Measurements from ENCODE around the gene DNAJA3.

Gene DNAJA3

GRCh38 chr16:4407543-4408322 is 17.9 kb upstream of the DNAJA3 start:
- H3K27ac Mint-ChIP-seq = no peak overlapping the region
- peaks cover 11% of the 10 kb centered on the region for H3K4me1 Mint-ChIP-seq (ENCODE audit: low read depth)
- no peaks in the 10 kb centered on the region for H3K27me3 Mint-ChIP-seq (ENCODE audit: low read depth)
- DNase-seq (ENCODE audit: low spot score) = no peak
- no peak overlapping the region for H3K4me3 Mint-ChIP-seq
- peaks cover 37% of the 10 kb centered on the region for H3K36me3 Mint-ChIP-seq (ENCODE audit: low read depth)
- H3K9me3 Mint-ChIP-seq = no peaks in the 10 kb centered on the region

DNA sequence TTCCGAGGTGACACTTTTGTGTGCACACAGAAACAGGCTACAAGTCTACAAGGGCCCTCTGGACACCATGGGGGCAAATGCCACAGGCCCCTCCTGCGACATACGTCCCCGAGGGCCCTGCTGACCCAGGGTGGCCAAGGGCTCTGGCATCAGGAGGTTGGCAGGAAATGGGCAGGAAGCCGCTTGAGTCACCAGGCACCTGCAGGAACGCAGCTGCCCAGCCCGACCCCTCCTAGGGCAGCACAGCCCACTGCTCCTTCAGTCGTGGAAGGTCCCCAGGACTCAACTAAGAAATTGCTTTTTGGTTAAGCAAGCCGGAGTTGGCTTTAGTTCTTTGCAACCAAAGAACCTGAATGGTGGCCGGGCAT is 17.4 kb upstream of the DNAJA3 start:
- Mint-ChIP-seq H3K9me3 (no peaks in the 10 kb centered on the region), H3K27me3 (ENCODE audit: low read depth) (no peaks in the 10 kb centered on the region), H3K36me3 (ENCODE audit: low read depth) (peaks cover 43% of the 10 kb centered on the region), H3K4me3 (no peak overlapping the region), H3K4me1 (ENCODE audit: low read depth) (peaks cover 15% of the 10 kb centered on the region), H3K27ac (no peak overlapping the region)
- DNase-seq (ENCODE audit: low spot score) = no peak

GRCh38 chr16:4409081-4409932 is 16.4 kb upstream of the DNAJA3 start:
- Mint-ChIP-seq H3K36me3 (ENCODE audit: low read depth) (peaks cover 46% of the 10 kb centered on the region), H3K4me3 (no peak overlapping the region), H3K27me3 (ENCODE audit: low read depth) (no peaks in the 10 kb centered on the region), H3K9me3 (no peaks in the 10 kb centered on the region), H3K4me1 (ENCODE audit: low read depth) (peaks cover 19% of the 10 kb centered on the region), H3K27ac (no peak overlapping the region)
- no peak for DNase-seq (ENCODE audit: low spot score)

DNA sequence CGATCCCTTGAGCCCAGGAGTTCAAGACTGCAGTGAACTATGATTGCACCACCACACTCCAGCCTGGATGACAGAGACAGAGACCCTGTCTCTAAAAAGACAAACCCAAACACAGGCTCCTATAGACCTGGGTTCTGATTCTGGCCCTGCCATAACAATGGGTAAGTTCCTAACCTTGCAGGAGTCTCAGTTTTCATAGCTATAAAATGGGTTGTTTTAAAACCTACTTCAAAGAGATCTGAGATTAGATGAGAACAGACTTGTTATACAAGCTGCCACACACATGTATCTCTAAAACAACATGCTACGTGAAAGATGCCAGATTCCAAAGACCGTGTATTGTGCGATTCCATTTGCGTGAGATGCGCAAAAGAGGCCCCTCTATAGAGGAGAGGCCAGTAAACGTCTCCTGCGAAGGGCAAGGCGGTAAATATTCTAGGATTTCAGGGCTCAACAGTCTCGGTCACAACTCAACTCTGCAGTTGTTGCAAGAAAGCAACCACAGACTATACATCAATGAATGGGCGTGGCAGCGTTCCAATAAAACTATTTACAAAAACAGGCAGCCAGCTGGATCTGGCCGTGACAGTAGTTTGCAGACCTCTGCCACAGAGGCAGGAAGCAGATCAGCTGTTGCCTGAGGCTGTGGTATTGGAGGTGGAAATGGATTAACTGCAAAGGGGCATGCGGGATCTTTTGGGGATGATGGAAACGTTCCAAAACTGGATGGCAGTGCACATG is 15.2 kb upstream of the DNAJA3 start:
- H3K4me3 Mint-ChIP-seq = no peak overlapping the region
- H3K27ac Mint-ChIP-seq = peak overlapping the region; percentile 41
- no peaks in the 10 kb centered on the region for H3K9me3 Mint-ChIP-seq
- DNase-seq (ENCODE audit: low spot score) = no peak
- no peaks in the 10 kb centered on the region for H3K27me3 Mint-ChIP-seq (ENCODE audit: low read depth)
- H3K4me1 Mint-ChIP-seq (ENCODE audit: low read depth) = peaks cover 28% of the 10 kb centered on the region
- H3K36me3 Mint-ChIP-seq (ENCODE audit: low read depth) = peaks cover 49% of the 10 kb centered on the region

GRCh38 chr16:4411684-4412083 is 14.0 kb upstream of the DNAJA3 start:
- Mint-ChIP-seq H3K27me3 (ENCODE audit: low read depth) (no peaks in the 10 kb centered on the region), H3K4me3 (no peak overlapping the region), H3K36me3 (ENCODE audit: low read depth) (peaks cover 44% of the 10 kb centered on the region), H3K9me3 (no peaks in the 10 kb centered on the region), H3K27ac (no peak overlapping the region), H3K4me1 (ENCODE audit: low read depth) (peaks cover 28% of the 10 kb centered on the region)
- no peak for DNase-seq (ENCODE audit: low spot score)

GRCh38 chr16:4412159-4412558 is 13.5 kb upstream of the DNAJA3 start:
- H3K4me1 Mint-ChIP-seq (ENCODE audit: low read depth) = peaks cover 32% of the 10 kb centered on the region
- no peak overlapping the region for H3K27ac Mint-ChIP-seq
- H3K4me3 Mint-ChIP-seq = peak overlapping the region; percentile 6
- DNase-seq (ENCODE audit: low spot score) = no peak
- no peaks in the 10 kb centered on the region for H3K9me3 Mint-ChIP-seq
- H3K27me3 Mint-ChIP-seq (ENCODE audit: low read depth) = no peaks in the 10 kb centered on the region
- peaks cover 41% of the 10 kb centered on the region for H3K36me3 Mint-ChIP-seq (ENCODE audit: low read depth)

DNA sequence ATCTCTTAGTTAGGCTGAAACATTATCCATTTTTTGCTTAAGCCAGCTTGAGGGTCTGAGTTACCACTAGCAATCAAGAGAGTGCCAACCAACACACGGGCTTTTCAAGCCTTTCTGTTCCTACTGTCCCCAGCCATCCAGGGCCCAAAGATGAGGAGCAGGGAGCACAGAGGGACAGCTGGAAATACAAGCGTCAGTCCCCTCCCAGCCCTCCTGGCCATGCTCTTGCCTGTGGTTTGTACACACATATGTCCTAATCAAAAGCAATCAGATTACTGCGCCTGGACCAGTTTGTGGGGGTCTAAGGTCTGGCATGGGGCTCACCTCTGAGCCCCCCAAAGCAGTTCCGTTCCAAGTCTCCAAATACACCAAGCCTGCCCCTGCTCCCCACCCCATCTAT is 12.8 kb upstream of the DNAJA3 start:
- Mint-ChIP-seq H3K27me3 (ENCODE audit: low read depth) (no peaks in the 10 kb centered on the region), H3K9me3 (no peaks in the 10 kb centered on the region), H3K27ac (no peak overlapping the region), H3K36me3 (ENCODE audit: low read depth) (peaks cover 41% of the 10 kb centered on the region), H3K4me1 (ENCODE audit: low read depth) (peaks cover 34% of the 10 kb centered on the region), H3K4me3 (no peak overlapping the region)
- DNase-seq (ENCODE audit: low spot score) = no peak

- Mint-ChIP-seq H3K27ac (peak overlapping the region; percentile 94), H3K4me1 (ENCODE audit: low read depth) (peaks cover 34% of the 10 kb centered on the region), H3K27me3 (ENCODE audit: low read depth) (no peaks in the 10 kb centered on the region), H3K4me3 (peak overlapping the region; percentile 87), H3K9me3 (no peaks in the 10 kb centered on the region), H3K36me3 (ENCODE audit: low read depth) (peaks cover 38% of the 10 kb centered on the region)
- peak; percentile 76 for DNase-seq (ENCODE audit: low spot score)
Observed at GRCh38 chr16:4414187-4414917, 11.3 kb upstream of the DNAJA3 start.

GRCh38 chr16:4415538-4416199 is 10.0 kb upstream of the DNAJA3 start:
- peak; percentile 60 for DNase-seq (ENCODE audit: low spot score)
- Mint-ChIP-seq H3K4me3 (peak overlapping the region; percentile 87), H3K9me3 (no peaks in the 10 kb centered on the region), H3K27ac (peak overlapping the region; percentile 94), H3K36me3 (ENCODE audit: low read depth) (peaks cover 32% of the 10 kb centered on the region), H3K4me1 (ENCODE audit: low read depth) (peaks cover 28% of the 10 kb centered on the region), H3K27me3 (ENCODE audit: low read depth) (peaks cover 2% of the 10 kb centered on the region)

- peaks cover 24% of the 10 kb centered on the region for H3K4me1 Mint-ChIP-seq (ENCODE audit: low read depth)
- peak within 1 kb of the TSS; percentile 87 for H3K4me3 Mint-ChIP-seq
- DNase-seq (ENCODE audit: low spot score) = peak; percentile 98
- H3K36me3 Mint-ChIP-seq (ENCODE audit: low read depth) = peaks cover 27% of the 10 kb centered on the region
- peak within 1 kb of the TSS; percentile 94 for H3K27ac Mint-ChIP-seq
- peaks cover 2% of the 10 kb centered on the region for H3K27me3 Mint-ChIP-seq (ENCODE audit: low read depth)
- no peaks in the 10 kb centered on the region for H3K9me3 Mint-ChIP-seq
Observed at GRCh38 chr16:4416200-4417032, 9.3 kb upstream of the DNAJA3 start, which contains the start of gene CORO7. CORO7 (minus strand) TSS chr16:4416596; CDS start chr16:4416518, 78 bp downstream.

- no peak for DNase-seq (ENCODE audit: low spot score)
- peaks cover 13% of the 10 kb centered on the region for H3K4me1 Mint-ChIP-seq (ENCODE audit: low read depth)
- peaks cover 9% of the 10 kb centered on the region for H3K36me3 Mint-ChIP-seq (ENCODE audit: low read depth)
- H3K9me3 Mint-ChIP-seq = no peaks in the 10 kb centered on the region
- no peak overlapping the region for H3K27ac Mint-ChIP-seq
- H3K4me3 Mint-ChIP-seq = no peak overlapping the region
- peaks cover 2% of the 10 kb centered on the region for H3K27me3 Mint-ChIP-seq (ENCODE audit: low read depth)
Observed at GRCh38 chr16:4419402-4419959, 6.2 kb upstream of the DNAJA3 start.

DNA sequence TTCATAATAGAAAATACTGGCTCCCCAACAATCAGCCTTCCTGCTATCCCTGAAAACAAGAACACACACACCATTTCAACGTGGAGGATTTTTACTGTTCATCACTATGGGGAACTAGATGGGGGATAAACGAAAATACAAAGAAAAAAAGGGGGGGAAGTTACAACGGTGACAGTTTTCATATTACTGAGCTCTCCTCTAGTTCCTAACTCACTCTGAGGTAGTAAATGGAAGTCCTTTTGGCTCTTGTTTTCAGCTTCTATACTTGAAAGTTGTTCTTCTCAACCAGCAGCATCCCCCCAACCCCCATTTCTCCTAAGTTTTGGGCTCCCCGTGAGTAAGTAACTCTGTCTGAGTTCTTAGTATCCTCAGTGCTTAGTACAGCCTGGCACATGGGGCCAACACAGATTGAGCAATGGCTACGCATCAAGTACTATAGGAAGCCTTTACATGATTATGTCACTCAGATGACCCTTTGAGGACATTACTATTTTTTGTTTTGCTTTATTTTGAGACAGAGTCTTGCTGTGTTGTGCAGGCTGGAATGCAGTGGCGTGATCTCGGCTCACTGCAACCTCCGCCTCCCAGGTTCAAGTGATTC is 5.1 kb upstream of the DNAJA3 start:
- no peak overlapping the region for H3K27ac Mint-ChIP-seq
- H3K36me3 Mint-ChIP-seq (ENCODE audit: low read depth) = peaks cover 1% of the 10 kb centered on the region
- H3K4me1 Mint-ChIP-seq (ENCODE audit: low read depth) = peaks cover 11% of the 10 kb centered on the region
- no peaks in the 10 kb centered on the region for H3K9me3 Mint-ChIP-seq
- no peak overlapping the region for H3K4me3 Mint-ChIP-seq
- peaks cover 2% of the 10 kb centered on the region for H3K27me3 Mint-ChIP-seq (ENCODE audit: low read depth)
- no peak for DNase-seq (ENCODE audit: low spot score)

All from T-helper 2 cell treated with Interferon-gamma antibody and Interleukin-4, amounts not matched to agents 5 μg/mL and 100 μg/mL, for 36 hours (primary cell).